ENCODE measurements around the gene IDH3G.
A peak's percentile ranks its signal among the peaks of the same experiment; 100 is the strongest.

The IDH3G gene

DNA sequence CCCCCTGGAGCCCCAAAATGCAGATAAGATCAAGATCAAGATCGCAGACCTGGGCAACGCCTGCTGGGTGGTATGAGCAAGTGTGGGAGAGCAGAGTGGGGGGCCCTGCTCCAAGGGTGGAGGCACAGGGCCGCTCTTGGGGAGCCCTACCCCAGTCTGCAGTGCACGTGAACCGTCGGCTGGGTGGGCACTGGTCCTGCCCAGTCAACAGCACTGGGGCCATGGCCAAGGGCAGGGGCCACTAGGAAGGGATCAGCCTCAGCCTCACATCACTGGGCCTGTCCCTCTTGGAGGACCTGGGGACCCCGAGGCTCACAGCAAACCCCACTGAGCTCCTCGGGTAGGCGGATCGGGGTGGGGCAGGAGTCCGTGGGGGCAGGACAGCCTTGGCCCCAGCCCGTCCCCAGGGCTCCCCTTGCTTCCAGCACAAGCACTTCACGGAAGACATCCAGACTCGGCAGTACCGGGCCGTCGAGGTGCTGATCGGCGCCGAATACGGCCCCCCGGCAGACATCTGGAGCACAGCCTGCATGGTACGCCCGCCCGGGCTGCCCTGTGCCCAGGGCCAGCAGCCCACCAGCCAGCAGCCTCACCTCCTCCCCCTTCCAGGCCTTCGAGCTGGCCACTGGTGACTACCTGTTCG is 9.7 kb downstream of the IDH3G start:
- DNase-seq = no peak

DNA sequence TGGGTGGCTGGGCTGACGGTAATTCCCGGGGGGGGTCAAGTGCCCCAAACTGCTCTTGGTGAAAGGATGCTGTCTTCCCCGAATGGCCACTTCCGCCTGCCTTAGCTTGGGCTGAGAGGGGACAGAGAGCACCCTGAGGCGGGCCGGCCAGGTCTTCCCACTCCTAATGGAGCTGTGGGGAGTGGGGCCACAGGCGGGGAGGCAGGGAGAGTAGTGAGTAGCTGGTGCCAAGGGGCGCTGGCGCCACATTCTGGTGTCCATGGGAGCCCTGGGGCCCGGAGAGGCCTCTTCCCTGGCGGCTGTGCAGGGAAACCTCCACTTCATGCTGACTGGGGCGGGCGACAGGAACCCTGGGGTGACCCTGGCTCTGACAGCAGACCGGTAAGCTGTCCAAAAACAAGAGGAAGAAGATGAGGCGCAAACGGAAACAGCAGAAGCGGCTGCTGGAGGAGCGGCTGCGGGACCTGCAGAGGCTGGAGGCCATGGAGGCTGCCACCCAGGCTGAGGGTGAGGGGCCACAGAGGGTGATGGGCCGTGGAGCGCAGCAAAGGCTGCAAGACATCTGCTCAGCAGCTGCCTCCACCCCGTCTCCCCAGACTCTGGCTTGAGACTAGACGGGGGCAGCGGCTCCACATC is 10.7 kb downstream of the IDH3G start:
- no peak for DNase-seq

- no peak for DNase-seq
These were observed 11.3 kb downstream of the IDH3G start for GRCh38 chrX:153782871-153783270.

DNA sequence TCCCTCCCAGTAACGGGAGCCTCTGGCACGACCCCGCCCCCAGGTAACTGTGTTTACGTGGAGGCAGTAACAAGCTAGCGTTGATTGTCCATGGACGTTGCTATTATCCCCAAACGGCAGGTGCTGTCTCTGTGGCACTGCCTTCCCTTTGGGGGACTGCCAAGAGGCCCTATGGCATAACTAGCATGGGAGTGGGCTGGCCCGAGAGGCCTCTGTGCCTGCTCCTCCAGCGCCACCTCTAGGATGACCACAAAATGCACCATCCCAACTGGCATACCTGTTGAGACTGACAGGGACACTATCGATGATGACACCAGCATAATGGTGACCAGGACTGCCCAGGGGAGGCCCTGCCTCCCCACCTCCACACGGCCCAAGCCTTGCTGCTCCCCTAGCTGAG is 11.9 kb downstream of the IDH3G start:
- peak; percentile 27 for DNase-seq

GRCh38 chrX:153781428-153782047 is 12.6 kb downstream of the IDH3G start:
- DNase-seq = no peak

DNA sequence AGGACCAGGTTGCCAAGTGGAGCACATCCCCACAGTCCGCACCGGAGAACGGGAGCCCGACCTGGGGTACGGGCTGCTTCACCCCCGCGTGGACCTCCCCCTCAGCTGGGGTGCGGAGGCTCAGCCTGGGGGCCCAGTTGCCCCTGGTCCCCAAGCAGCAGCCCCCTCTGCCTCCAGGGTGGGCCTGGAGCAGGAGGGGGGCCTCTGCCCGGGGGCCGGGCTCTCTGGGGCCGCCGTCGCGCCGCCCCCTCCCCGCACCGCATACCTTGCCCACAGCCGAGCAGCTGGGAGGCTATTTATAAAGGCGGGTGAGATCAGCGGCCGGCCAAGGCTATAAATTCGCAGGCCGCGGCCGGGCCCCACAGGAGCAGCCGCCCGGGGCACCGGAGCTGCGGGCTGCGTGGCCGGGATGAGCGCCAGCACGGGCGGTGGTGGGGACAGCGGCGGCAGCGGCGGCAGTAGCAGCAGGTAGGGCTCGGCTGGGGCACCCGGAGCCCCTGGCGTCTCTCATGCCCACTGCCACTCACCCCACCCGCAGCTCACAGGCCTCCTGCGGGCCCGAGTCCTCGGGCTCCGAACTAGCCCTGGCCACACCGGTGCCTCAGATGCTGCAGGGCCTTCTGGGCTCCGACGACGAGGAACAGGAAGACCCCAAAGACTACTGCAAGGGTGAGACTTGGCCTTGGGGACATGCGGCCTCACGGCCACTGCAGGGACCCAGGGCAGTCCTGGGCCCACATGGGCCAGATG is 13.3 kb downstream of the IDH3G start, which contains the start of gene SRPK3:
Gene SRPK3, plus strand, starts transcription at position 364 of the 750 bp plus-strand sequence. Its CDS starts 46 bp downstream, at position 410.
- DNase-seq = no peak

- DNase-seq = no peak
These were observed 14.1 kb downstream of the IDH3G start for GRCh38 chrX:153779891-153780677.

- peak; percentile 21 for DNase-seq
These were observed 15.5 kb downstream of the IDH3G start for GRCh38 chrX:153778684-153779101.

DNA sequence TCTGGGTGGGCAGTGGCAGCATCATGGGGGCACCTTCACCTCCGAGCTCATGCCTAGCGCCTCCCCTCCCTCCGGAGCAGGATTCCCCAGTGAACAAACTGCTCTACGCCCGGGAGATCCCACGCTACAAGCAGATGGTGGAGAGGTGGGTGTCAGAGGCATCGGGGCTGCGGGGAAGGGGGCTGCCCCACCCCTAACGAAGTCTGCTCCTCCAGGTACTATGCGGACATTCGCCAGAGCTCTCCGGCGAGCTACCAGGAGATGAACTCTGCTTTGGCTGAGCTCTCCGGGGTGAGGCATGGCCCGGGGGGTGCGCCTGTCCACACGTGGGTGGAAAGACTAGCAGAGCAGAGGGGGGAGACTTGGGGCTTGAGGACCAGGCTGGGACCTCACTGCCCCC is 16.0 kb downstream of the IDH3G start:
- DNase-seq = no peak

DNA sequence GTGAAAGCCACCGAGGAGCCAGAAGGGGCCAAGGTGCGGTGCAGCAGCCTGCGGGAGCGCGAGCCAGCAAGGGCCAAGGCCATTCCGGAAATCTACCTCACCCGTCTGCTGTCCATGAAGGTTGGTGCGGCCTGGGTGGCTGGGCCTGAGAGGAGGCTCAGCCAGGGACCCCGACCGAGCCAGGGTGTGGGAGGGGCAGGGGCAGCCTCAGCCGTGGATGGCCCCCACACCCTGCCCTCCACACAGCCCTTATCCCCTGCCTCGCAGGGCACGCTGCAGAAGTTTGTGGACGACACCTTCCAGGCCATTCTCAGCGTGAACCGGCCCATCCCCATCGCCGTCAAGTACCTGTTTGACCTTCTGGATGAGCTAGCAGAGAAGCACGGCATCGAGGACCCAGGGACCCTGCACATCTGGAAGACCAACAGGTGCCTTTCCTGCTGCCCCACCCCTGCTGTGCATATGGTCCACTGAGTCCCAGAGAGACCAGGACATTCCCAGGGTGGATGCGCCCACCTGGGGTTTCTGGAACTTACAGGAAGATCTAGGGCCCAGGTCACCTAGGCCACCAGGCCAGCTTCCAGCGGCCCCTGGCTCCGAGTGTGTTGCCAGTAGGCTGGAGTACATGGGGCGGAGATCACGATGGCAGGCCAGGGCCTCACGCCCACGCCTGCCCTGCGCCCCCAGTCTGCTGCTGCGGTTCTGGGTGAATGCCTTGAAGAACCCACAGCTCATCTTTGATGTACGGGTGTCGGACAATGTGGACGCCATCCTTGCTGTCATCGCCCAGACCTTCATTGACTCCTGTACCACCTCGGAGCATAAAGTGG is 16.7 kb downstream of the IDH3G start:
- no peak for DNase-seq

GRCh38 chrX:153776611-153777045 is 17.5 kb downstream of the IDH3G start:
- DNase-seq = peak; percentile 16

- no peak for DNase-seq
These were observed 18.0 kb downstream of the IDH3G start for GRCh38 chrX:153776120-153776599.

DNA sequence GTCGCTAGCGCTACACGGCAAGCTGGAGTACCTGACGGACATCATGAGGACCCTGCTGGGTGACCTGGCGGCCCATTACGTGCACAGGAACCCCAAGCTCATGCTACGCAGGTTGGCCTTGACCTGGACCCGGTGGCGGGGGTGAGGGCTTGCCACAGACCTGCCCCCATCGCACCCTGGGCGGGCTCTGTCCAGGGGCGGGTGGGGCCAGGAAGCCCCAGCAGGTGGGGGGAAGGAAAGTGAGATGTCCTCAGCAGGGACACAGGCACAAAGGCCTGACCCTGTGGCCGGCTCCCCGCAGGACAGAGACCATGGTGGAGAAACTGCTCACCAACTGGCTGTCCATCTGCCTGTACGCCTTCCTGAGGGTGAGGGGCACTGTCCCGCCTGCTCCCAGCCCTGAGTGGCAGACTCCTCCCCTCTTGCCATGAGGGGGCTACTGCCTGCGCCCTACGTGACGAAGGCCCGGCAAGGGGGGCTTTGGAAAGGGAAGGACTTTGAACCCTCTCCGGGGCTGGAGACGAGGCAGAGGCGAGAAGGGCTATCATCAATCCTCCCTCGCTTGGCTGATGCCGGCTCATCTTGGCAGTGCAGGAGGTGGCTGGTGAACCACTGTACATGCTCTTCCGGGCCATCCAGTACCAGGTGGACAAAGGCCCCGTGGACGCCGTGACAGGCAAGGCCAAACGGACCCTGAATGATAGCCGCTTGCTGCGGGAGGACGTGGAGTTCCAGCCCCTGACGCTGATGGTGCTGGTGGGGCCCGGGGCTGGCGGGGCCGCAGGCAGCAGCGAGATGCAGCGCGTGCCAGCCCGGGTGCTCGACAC is 18.7 kb downstream of the IDH3G start:
- DNase-seq = no peak

DNA sequence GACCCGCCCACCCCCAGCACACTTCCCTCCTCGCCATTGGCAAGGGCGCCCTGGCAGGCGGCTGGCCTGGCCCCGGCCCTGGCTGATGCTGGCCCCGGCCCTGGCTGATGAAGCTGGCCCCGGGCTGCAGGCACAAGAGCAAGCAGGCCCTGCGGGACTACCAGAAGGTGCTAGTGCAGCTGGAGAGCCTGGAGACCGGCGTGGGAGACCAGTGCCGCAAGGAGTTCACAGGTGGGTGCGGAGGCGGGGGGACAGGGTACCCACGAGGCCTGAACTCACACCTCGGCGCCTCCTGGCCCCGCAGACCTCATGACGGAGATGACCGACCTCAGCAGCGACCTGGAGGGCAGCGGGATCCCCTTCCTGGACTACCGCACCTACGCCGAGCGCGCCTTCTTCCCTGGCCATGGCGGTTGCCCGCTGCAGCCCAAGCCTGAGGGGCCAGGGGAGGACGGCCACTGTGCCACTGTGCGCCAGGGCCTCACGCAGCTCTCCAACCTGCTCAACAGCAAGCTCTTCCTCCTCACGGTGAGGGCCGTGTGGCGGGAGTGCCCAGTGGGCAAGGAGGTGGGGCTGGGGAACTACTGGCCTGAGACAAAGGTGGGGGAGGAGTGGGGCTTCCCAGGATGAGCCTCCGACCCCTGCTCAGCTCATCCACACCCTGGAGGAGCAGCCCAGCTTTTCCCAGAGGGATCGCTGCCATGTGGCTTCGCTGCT is 19.4 kb downstream of the IDH3G start:
- DNase-seq = no peak

DNA sequence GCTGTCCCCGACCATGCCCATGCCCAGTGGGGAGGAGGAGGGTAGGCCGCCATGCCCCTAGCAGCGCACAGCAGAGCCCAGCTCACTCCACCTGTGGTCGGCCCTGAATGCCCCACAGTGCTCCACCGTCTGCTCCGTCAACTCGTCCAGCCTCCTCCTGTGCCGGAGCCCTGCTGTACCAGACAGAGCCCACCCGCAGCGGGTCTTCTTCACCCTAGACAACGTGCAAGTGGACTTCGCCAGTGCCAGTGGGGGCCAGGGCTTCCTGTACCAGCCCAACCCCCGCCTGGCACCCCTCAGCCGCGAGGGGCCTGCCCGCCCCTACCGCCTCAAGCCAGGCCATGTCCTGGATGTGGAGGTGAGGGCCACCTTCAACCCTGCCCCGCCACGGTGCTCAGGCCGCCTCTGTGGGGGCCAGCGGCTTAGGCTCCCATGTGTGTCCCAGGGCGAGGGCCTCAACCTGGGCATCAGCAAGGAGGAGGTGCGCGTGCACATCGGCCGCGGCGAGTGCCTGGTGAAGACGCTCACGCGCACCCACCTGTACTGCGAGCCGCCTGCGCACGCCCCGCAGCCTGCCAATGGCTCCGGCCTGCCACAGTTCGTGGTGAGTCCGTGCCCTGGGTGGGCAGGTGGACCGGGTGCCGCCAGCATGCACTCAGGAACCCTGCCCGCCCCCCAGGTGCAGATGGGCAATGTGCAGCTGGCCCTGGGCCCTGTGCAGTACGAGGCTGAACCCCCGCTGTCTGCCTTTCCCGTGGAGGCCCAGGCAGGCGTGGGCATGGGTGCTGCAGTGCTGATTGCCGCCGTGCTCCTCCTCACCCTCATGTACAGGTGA is 20.2 kb downstream of the IDH3G start:
- DNase-seq = no peak

GRCh38 chrX:153773218-153773611 is 21.0 kb downstream of the IDH3G start:
- no peak for DNase-seq

DNA sequence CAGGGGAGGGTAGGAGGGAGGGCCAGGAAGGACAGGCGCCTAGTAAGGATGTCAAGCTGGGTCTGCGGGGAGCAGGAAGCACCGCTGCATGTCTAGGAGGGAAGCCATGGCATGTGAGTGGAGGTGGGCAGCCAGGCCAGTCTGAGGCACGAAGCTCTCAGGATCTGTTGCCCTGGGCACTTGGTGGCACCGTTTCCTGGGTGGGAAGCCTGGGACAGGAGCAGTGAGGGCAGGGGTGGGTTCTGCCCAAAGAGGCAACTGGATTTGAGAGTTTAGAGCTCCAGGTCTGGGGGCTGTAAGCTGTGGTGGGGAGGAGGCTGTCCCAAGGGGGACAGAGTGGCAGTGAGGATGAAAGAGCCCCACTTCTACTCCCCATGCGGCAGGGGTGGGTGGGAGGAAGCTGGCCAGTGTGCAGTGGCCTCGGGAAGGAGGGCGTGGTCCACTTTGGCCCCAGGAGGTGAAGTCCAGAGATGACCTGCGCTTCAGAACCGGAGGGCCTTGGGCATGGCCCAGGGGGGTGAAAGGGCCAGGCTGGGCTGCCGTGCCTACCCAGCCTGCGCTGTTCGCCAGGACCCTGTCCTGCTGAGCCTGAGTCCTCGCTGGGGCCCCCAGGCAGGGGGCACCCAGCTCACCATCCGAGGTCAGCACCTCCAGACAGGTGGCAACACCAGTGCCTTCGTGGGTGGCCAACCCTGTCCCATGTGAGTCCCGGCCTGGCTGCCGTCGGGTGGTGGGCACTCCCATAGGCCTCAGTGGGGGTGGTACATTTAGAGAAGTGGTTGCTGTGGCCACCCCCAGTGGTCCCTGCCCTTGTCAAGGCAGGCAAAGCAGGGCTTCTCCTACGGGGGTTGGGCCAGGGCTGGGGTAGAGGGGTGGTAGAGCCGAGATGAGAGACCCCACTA is 21.6 kb downstream of the IDH3G start:
- no peak for DNase-seq
